Measurements from ENCODE around the gene ASAH2.
"Not testable (repeated sequence)": the region's sequence is repeated elsewhere in the genome, so short reads cannot be mapped to it uniquely, and the experiment has no call there.

DNA sequence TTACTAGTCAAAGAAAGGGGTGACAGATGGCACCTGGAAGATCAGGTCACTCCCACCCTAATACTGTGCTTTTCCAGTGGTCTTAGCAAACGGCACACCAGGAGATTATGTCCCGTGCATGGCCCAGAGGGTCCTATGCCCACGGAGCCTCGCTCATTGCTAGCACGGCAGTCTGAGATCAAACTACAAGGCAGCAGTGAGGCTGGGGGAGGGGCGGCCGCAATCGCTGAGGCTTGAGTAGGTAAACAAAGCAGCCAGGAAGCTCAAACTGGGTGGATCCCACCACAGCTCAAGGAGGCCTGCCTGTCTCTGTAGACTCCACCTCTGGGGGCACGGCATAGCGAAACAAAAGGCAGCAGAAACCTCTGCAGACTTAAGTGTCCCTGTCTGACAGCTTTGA lies 11.3 kb upstream of the ASAH2 start:
- not testable (repeated sequence) for TF ChIP-seq POLR2AphosphoS5 (IDR thresholded peaks at IDR 0.05; ENCODE audit: low read depth, low read length); SPI1 (IDR thresholded peaks at IDR 0.05; ENCODE audit: low read depth, low read length); PAX5 (IDR thresholded peaks at IDR 0.05; ENCODE audit: insufficient read depth, low read length, severe bottlenecking); POLR2A (IDR thresholded peaks at IDR 0.05; ENCODE audit: low read depth, low read length)
